HEK293 (cell line): ENCODE results near the gene FAM110D.

Experiments
- GFI1B ChIP-seq: fragments of 450-650 bp; formaldehyde crosslinking; IDR thresholded peaks from 2 replicates; pipeline ENCODE4 v1.5.1; 2016; ENCODE audit warnings: missing biosample characterization, missing genetic modification characterization
- KLF10 ChIP-seq: fragments of 450-650 bp; IDR thresholded peaks from 2 replicates; pipeline ENCODE4 v1.5.1; 2018; ENCODE audit warnings: missing biosample characterization, mild to moderate bottlenecking, missing genetic modification characterization
- SETDB1 ChIP-seq: IDR thresholded peaks from one replicate; pipeline ENCODE4 v1.6.1; 2017; ENCODE audit warnings: mild to moderate bottlenecking, low read length, moderate library complexity, mixed read lengths; ENCODE audit not compliant: insufficient read length
- ZNF274 ChIP-seq, 2 experiments: fragments of 200-500 bp in 1 of 2; fragments of 450-650 bp in 1 of 2; sonication (Bioruptor generic) in 1 of 2; formaldehyde crosslinking in 1 of 2; IDR thresholded peaks; 2 replicates each; pipeline versions ENCODE4 v1.5.1 to v1.6.1; 2014 to 2016; ENCODE audit warnings: borderline replicate concordance in 1 of 2, inconsistent platforms in 1 of 2, low read length in 1 of 2, missing biosample characterization in 1 of 2, missing genetic modification characterization in 1 of 2
- ZNF510 ChIP-seq: fragments of 450-650 bp; formaldehyde crosslinking; IDR thresholded peaks from 2 replicates; pipeline ENCODE4 v1.5.1; 2018; ENCODE audit warnings: mild to moderate bottlenecking, missing genetic modification characterization, missing biosample characterization; ENCODE audit not compliant: insufficient replicate concordance
- ZNF776 ChIP-seq: fragments of 450-650 bp; formaldehyde crosslinking; IDR thresholded peaks from 2 replicates; pipeline ENCODE4 v1.5.0; 2017; ENCODE audit warnings: missing biosample characterization, missing genetic modification characterization, borderline replicate concordance
- ZNF777 ChIP-seq: fragments of 450-650 bp; formaldehyde crosslinking; IDR thresholded peaks from 2 replicates; pipeline ENCODE4 v1.5.1; 2017; ENCODE audit warnings: missing biosample characterization, missing genetic modification characterization, borderline replicate concordance
- ZNF837 ChIP-seq: fragments of 450-650 bp; formaldehyde crosslinking; IDR thresholded peaks from 2 replicates; pipeline ENCODE4 v1.5.1; 2016; ENCODE audit warnings: missing biosample characterization, missing genetic modification characterization
- TF ChIP-seq, protein P1 (sequence below): fragments of 450-650 bp; formaldehyde crosslinking; IDR thresholded peaks from 2 replicates; pipeline ENCODE4 v1.5.1; 2016; ENCODE audit warnings: missing biosample characterization, missing genetic modification characterization
- TF ChIP-seq, protein P2 (sequence below): fragments of 450-650 bp; formaldehyde crosslinking; IDR thresholded peaks from 2 replicates; pipeline ENCODE4 v1.5.1; 2016; ENCODE audit warnings: missing biosample characterization, missing genetic modification characterization

GRCh38 chr1:26142159-26142558 is 16.7 kb upstream of the FAM110D start:
- TF ChIP-seq, protein P1, sequence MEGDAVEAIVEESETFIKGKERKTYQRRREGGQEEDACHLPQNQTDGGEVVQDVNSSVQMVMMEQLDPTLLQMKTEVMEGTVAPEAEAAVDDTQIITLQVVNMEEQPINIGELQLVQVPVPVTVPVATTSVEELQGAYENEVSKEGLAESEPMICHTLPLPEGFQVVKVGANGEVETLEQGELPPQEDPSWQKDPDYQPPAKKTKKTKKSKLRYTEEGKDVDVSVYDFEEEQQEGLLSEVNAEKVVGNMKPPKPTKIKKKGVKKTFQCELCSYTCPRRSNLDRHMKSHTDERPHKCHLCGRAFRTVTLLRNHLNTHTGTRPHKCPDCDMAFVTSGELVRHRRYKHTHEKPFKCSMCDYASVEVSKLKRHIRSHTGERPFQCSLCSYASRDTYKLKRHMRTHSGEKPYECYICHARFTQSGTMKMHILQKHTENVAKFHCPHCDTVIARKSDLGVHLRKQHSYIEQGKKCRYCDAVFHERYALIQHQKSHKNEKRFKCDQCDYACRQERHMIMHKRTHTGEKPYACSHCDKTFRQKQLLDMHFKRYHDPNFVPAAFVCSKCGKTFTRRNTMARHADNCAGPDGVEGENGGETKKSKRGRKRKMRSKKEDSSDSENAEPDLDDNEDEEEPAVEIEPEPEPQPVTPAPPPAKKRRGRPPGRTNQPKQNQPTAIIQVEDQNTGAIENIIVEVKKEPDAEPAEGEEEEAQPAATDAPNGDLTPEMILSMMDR (tag by site-specific recombination), result no peak
- TF ChIP-seq SETDB1 (no peak), ZNF837 (tag by site-specific recombination) (no peak), ZNF274 (IDR thresholded peaks at IDR 0.05; ENCODE audit: low read length) (no peak), ZNF274 (tag by site-specific recombination; IDR thresholded peaks at IDR 0.05; ENCODE audit: borderline replicate concordance) (no peak), ZNF776 (no peak), ZNF777 (tag by site-specific recombination) (no peak), KLF10 (tag by site-specific recombination) (no peak), ZNF510 (tag by site-specific recombination) (no peak), GFI1B (no peak)
- TF ChIP-seq, protein P2, sequence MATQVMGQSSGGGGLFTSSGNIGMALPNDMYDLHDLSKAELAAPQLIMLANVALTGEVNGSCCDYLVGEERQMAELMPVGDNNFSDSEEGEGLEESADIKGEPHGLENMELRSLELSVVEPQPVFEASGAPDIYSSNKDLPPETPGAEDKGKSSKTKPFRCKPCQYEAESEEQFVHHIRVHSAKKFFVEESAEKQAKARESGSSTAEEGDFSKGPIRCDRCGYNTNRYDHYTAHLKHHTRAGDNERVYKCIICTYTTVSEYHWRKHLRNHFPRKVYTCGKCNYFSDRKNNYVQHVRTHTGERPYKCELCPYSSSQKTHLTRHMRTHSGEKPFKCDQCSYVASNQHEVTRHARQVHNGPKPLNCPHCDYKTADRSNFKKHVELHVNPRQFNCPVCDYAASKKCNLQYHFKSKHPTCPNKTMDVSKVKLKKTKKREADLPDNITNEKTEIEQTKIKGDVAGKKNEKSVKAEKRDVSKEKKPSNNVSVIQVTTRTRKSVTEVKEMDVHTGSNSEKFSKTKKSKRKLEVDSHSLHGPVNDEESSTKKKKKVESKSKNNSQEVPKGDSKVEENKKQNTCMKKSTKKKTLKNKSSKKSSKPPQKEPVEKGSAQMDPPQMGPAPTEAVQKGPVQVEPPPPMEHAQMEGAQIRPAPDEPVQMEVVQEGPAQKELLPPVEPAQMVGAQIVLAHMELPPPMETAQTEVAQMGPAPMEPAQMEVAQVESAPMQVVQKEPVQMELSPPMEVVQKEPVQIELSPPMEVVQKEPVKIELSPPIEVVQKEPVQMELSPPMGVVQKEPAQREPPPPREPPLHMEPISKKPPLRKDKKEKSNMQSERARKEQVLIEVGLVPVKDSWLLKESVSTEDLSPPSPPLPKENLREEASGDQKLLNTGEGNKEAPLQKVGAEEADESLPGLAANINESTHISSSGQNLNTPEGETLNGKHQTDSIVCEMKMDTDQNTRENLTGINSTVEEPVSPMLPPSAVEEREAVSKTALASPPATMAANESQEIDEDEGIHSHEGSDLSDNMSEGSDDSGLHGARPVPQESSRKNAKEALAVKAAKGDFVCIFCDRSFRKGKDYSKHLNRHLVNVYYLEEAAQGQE (tag by site-specific recombination), result no peak
